NCI-H460 (cell line): Measurements from ENCODE around the gene NREP. TPM values are rescaled to one million over a fixed set of nuclear protein-coding genes. Genes with fewer than 3 reads are reported as not detected.
A peak's percentile ranks its signal among the peaks of the same experiment; 100 is the strongest.

Experiments
- DNase-seq: peaks from one replicate; pipeline ENCODE4 v3.0.0-alpha.2; 2016; ENCODE audit warnings: low read depth; ENCODE audit errors: extremely low read depth
- small RNA-seq, 2 experiments: library from RNA; depleted of rRNA; stranded (forward); fragments of <200 nt; gene quantifications; one replicate each; pipeline ENCODE3, GENCODE V24; 2014
- total RNA-seq: library from RNA; depleted of rRNA; stranded (reverse); fragments of >200 nt; shearing (Covaris generic); gene quantifications from 2 replicates; pipeline ENCODE4 v1.2.3, GENCODE V29; 2014; rRNA removed

NREP gene
- total RNA-seq, 1 experiment from 2014 or later = 23.0 TPM

DNA sequence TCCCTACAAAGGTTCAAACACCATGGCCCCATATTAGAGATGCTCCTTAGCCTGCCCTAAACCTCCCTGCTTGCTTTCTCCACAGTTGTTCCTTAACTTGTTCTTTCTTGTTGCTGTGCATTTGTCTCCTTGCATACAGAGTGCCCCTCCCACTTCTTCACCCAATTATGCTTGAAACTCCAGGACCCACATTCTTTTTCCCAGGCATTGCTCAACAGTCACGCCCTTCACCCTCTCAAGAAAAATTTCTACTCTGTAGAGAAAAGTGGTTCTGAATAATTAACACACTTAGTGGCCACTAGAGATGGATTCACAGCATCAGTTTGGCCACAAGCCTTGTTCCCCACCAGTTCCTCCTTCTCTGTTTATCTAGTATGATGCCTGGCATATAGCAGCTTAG lies 57.7 kb downstream of the NREP start:
- DNase-seq = no peak

DNA sequence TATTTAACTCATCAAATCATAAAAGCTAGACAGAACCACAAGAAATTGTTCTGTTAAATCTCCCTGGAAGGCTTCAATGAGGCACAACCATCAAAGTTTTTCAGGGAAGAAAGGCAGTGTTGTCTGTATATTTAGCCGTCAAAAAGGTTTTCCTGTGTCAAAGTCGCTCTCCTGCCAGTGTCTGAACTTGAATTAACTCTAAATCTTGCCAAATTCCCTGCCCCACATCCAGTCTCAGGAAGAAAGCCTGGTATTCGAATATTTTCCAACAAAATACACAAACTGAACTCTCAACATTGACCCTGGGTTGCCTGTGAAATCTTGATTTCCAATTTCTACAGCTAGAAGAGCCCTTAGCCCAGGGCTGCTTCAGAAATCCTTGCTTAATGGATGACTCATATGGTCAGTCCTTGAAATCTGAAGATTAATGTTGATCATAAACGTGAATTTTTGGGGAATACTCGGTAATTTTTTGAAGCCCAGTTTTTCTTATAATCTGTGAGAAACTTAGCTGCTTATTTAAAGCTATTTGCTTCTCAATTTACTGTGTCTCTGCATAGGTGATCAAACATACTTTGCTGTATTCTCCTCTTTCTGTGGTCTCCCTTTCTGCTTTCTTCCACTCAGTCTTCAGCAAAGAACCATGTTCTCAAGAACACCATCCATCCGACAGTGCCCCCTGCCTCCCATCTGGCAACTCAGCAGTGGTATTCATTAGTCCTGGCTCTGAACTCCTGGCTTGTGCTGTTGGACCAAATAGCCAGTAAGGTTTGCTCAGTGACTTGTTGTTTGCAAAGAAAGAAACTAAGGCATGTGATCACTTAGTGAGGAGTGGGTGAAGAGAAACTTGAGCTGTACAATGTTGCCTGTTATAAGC lies 58.9 kb downstream of the NREP start:
- DNase-seq = peak; percentile 38

DNA sequence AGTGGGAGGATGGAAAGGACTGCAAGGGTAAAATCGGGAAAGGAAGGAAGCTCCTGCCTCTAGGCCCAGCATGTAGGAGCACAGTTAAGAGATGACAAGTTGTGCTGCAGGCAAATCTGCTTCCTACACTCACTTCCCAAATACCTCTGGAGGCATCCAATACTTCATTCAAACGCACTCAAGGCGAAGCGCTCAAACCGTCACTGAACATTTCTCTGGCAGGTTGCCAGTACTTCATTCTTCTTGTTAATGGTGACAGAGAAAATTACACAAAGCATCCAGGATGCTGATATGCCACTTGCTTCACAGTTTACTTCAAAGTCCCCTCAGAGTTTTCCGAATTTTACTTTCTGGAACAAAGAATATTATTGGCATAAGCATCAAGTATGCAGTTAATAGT lies 59.8 kb downstream of the NREP start:
- DNase-seq = no peak

DNA sequence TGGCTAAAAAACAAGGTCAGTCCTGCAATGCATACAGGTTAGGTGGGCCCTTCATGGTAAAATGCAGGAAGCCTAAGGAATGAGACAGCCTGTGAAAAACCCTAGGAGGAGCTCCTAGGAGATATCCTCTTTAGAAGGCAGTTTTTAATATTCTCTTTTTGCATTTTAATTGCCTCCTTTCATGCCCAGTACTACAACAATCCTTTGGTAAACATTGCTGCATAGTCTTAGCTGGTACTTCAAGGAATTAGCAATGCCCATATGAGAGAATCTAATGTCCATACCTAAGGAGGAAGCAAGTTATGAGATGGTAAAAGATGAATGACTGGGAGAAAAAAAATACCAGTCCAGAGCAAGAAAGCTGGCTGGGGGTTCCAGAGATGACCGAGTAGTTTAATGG lies 61.0 kb downstream of the NREP start:
- no peak for DNase-seq

DNA sequence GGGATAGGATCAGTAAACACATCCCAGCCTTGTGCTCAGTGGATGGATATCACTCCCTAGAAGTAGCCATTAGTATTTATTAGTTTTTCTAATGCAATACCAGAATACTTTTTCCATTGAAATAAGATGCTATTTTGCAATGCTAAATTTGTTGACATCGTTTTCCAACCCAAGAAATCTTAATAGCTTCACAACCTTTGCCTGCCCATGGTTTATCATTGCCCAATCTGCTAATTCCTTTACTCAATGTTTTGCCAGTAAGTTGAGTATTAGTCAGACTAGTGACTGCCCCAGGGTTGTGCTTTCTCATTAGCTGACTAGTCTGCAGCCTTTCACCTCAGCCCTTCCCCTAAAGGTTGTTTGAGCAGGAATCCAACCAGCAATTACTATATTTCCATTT lies 62.9 kb downstream of the NREP start:
- no peak for DNase-seq

DNA sequence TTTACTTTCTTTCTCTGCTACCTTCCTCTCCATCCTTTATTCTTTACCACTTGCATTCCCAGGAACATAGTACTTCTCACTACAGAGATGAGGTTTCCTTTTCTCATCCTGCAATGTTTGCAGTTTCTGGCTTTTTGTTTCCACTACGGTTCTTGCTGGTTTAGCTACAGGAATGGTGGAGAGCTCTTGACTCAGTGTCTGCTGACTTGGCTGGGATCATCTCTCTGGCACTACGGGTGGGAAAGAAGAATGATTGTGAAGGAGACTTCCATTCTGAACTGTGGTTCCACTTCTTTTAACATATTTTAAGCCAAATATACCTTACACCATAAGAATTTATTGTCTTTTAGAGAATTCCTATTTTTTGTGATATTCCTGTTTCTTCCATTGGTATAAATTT lies 65.1 kb downstream of the NREP start:
- no peak for DNase-seq

DNA sequence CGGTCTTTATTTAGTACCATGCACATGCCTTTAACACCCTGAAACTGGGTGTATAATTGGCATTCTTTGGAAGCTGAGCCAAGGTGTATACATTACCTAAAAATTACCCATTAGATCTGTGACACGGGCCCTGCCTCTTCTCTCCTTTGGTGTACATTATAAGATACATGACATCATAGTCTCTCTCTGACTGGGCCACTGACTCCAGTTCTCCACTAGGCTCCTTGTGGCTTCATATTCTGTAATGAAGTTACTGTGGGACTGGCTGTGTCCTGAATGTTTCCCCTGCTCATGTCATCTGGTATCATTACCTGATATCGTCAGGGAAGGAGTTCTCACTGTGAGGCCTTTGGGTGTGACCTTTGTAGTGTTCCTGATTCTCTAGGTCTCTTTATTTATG lies 65.5 kb downstream of the NREP start:
- DNase-seq = no peak

DNA sequence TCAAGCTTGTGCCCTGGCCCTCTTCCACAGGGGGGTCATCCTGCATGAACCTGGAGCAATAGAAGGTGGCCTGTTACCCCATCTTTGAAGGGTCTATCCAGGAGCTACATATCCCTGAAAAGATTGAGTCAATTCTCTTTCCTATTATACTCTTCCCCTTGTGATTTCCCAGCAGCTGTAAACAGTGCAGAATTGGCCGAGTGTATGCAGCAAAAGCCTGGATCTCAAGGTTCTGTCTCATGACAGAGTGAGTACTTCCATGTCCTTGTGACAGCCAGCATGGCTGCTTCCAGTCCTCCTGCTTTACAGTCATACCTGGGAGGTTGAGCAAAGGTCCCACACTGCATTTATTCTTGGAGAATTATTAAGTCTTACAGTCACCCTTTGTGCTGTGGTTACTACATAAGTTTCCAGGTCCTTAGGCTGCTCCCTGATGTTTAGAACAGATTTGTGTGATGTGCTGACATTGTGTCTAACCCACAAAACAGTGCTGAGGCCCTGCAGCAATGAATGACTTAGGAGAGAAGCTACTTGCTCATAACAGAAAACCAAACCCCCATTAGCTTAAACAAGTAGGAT lies 67.5 kb downstream of the NREP start:
- DNase-seq = no peak

DNA sequence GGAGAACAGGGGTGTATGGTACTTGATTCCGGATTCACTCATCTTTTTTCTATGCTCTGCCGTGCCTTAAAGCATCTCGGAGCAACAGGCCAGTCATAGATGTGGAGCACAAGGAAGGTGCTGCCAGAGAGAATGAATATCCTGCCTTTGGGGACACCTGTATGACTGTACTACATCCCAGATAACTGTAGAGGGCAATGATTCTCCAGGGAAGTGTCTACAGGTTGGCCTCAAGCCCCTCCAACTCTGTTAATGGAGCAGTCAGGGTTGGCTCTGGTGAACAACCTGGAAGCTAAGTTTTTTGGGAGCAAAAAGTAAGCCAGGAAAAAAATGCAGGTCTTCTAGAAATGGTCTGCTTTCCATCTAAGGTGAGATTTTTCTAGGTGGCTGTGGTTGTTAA lies 71.0 kb downstream of the NREP start:
- DNase-seq = no peak

DNA sequence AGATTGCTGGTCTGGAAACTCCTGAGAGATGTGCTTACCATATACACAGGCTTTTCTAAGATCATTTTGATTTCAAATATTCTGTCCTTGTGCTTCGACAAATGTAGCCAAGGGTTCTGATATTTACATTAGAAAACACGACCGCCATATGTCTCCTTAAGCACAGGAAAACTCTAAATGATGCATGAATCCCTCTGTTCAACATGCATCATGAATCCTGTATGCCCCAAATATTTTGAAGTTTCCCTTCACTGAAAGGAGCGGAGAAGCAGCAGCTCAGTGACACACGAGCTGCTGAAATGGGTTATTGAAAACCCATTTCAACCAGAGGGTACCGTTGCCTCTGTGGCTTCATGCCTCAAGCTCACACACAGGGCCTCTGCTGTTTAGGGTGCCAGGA lies 74.4 kb downstream of the NREP start:
- DNase-seq = no peak

DNA sequence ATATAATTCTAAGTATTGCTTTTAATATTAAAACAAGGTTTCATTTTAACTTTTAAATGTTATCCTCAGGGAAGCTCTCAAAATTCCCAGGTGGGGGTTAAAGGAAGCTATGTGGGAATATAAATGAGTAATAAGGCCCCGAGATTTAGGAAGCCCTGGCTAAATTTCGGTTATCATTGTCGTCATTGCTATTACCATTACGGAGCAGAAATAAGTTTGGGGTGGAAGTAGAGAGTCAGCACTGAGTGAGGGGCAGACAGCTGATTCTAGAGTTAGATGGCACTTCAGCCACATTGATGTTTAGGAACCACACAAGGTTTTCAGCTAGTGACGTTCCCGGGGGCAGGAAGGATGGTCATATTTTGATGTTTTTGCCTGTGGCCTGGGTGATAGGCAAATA lies 74.9 kb downstream of the NREP start:
- DNase-seq = no peak

DNA sequence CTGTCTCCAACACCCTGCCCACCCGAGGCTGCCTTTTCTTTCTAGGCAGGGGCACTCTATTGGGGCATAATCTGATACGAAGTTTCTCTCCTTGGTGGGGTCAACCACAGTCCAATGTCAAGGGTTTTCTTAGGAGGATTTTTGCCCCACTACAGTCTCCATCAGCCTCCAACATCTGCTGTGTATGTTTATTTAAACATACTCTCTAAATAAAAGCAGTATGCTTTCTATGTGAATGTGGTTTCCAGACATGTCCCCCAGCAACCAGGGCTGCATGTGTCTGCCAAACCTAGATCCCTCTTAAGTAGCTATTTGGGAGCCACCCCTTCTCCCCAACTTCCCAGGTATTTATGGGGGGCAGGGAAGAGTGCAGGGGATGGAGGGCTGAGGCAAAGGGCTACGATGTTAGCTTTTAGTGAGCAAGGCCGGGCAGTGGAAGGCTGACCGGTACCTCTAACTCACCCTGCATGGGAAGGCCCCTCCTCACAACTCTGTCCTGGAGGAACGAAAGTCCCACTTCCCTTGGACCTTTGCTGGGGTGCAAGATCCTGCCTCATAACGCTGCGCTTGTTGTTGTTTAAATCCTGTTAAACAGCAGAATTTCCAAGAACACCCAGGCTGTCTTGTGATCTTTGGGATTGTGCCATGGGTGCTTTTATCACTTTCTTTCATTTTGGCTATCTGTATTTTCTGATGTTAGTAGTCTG lies 75.4 kb downstream of the NREP start:
- no peak for DNase-seq

DNA sequence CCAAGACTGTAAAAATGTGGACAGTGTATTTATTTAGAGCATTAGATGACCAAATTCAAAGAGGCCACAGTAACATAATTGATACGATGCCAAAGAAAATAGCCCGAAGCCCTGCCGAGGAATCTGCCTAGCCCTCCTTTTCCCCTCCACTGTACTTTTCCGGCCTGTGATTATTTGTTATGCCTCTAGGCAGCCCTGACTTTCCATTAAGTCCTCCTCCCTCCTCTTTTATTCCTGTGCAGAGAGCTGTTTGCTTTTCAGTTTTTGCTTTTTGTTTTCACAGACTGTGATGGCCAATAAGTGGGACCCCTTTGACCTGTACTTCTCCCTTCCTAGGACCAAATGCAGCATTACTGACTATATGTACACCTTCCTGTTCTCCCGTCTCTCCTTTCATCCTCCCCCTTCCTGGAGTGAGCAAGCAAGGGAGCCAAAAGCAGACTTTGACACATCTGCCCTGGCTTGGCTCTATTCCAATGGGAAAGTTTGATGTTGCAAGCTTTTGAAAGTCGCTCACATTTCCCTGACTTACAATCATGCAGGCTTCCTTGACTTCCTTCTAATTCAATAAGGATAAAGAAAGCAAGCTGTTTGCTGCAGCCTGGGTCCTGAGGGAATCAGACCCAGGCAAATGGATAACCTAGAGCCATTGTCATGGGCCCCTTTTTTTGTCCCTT lies 76.1 kb downstream of the NREP start:
- DNase-seq = peak; percentile 90

DNA sequence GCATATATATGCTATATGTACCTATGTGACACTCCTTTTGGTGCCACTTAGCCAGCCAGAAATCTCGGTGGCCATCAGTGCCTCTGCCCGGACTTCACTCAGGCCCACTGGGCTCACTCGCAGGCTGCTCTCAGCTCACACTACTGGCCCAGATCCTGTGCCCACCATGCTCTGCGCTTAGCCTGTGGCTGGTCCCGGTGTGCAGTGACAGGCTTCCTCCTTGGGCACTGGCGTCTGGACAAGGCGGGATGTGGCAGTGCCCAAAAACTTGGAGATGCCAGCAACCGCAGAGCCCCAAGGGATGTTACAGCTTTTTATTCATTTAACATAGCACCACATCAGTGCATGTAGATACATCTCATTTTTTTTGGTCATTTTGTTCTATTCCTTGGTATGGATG lies 77.4 kb downstream of the NREP start:
- no peak for DNase-seq

Small RNA genes lying within 50 kb of the gene (small RNA-seq; reads per million reads assigned to genes)
- 0 reads per million in 2 experiments for gene RN7SKP57

Other genes with a start within 250 kb of the NREP start
- 142 and 150 TPM in 2 replicates for gene STARD4, start 244.7 kb downstream of the NREP start, total RNA-seq